ENCODE measurements around the gene EMILIN2. TPM values are rescaled to one million over a fixed set of nuclear protein-coding genes. Genes with fewer than 3 reads are reported as not detected.

EMILIN2 gene
- polyA plus RNA-seq, 1 donor (not counting 4 experiments of a cell fraction or from before 2014, with no cell fraction given): 0.07 TPM

DNA sequence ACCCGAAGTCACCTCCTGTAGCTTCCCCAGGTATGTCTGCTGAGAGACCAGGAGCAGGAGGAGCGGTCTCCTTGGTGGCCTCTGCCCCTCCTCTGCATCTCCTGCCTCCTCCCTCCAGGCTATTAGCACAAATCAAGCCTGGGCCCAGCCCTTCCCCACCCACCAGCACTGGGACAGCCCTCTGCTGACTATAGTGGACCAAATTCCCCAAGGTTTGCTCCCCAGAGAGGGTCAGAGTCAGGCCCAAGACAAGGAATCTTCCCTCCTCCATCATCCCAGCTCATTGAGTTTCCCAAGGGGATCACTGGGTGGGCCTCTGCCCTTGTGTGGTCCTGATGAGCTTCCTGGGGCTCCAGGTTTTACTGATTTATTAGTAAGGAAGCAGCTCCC is 62.1 kb downstream of the EMILIN2 start:
- H3K9ac ChIP-seq (ENCODE audit: control insufficient read depth, extremely low read depth, insufficient read depth, low read length): no peak overlapping the region
- H3K27ac ChIP-seq (ENCODE audit: control insufficient read depth, insufficient read depth, low read length): no peak overlapping the region
- no peaks in the 10 kb centered on the region for H3K4me1 ChIP-seq (ENCODE audit: control insufficient read depth, extremely low read depth, insufficient read depth, low read length)
- no peaks in the 10 kb centered on the region for H3K79me2 ChIP-seq (ENCODE audit: control insufficient read depth, insufficient read depth, low read length)
- no peak overlapping the region for H3K4me2 ChIP-seq (ENCODE audit: control insufficient read depth, extremely low read depth, insufficient read depth, low read depth, low read length)
- H3K9me1 ChIP-seq (ENCODE audit: control insufficient read depth, extremely low read depth, insufficient read depth, low read length): no peaks in the 10 kb centered on the region
- no peak for TF ChIP-seq CTCF (optimal IDR thresholded peaks at IDR 0.05 in 1 of 3, IDR thresholded peaks at IDR 0.05 in 1 of 3, conservative IDR thresholded peaks at IDR 0.05 in 1 of 3; ENCODE audit: extremely low read depth in 1 of 3, insufficient read depth in 2 of 3, low read length in 3 of 3)
- TF ChIP-seq EZH2 (IDR thresholded peaks at IDR 0.05; ENCODE audit: low read length): no peak
- H3K4me3 ChIP-seq (ENCODE audit: control insufficient read depth in 2 of 3, extremely low read depth in 1 of 3, insufficient read depth in 2 of 3, low read depth in 1 of 3, low read length in 3 of 3): no peak overlapping the region
- FAIRE-seq (no peak), DNase-seq (ENCODE audit: low read depth, low spot score) (no peak)
- peaks cover 35% of the 10 kb centered on the region for H3K27me3 ChIP-seq (ENCODE audit: control insufficient read depth, extremely low read depth, insufficient read depth, low read length)
- dilution Hi-C loops (cut with MboI; ENCODE audit: extremely low pct_ligation_motif_present, low sequenced_read_pairs): no loop called here
- no peak overlapping the region for H2AFZ ChIP-seq (ENCODE audit: control insufficient read depth, low read length)
- no peaks in the 10 kb centered on the region for H3K9me3 ChIP-seq (ENCODE audit: control insufficient read depth, low read depth, low read length)
- no peaks in the 10 kb centered on the region for H4K20me1 ChIP-seq (ENCODE audit: control insufficient read depth, extremely low read depth, insufficient read depth, low read length)
- H3K36me3 ChIP-seq (ENCODE audit: control insufficient read depth in 2 of 2, extremely low read depth in 1 of 2, insufficient read depth in 2 of 2, low read length in 2 of 2): no peaks in the 10 kb centered on the region

DNA sequence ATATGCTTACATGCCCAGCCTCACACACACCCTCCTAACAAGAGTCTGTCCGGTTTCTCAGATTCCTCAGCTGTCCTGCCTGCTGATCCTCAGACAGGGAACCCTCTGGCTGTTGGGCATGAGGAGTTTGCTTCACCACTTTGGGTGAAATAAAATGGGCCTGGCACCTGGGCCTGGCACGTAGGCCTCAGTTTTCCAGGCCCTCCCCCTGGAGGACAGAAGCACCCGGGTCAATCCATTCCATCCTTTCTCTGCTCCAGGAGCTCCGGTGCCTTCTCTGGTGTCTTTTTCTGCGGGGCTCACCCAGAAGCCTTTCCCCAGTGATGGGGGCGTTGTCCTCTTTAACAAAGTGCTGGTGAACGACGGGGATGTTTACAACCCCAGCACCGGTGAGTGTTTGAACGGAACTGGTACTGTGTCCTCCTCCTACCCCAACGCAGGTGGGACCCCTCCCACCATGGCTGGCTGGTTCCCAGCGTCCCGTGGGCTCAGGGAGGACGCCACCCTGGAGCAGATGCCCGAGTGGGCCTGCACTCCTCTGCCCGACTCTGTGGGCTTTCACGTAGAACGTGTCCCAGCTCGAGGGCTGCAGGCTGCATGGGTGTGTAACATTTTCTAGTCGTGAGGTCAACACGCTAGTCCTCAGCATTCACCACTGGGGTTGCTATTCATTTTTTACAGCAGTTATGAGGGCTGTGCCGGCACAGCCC is 62.8 kb downstream of the EMILIN2 start:
- Histone ChIP-seq H3K27me3 (ENCODE audit: control insufficient read depth, extremely low read depth, insufficient read depth, low read length) (peaks cover 29% of the 10 kb centered on the region), H3K4me1 (ENCODE audit: control insufficient read depth, extremely low read depth, insufficient read depth, low read length) (no peaks in the 10 kb centered on the region), H3K27ac (ENCODE audit: control insufficient read depth, insufficient read depth, low read length) (no peak overlapping the region), H3K79me2 (ENCODE audit: control insufficient read depth, insufficient read depth, low read length) (no peaks in the 10 kb centered on the region), H2AFZ (ENCODE audit: control insufficient read depth, low read length) (no peak overlapping the region), H3K9me3 (ENCODE audit: control insufficient read depth, low read depth, low read length) (no peaks in the 10 kb centered on the region), H3K4me3 (ENCODE audit: control insufficient read depth in 2 of 3, extremely low read depth in 1 of 3, insufficient read depth in 2 of 3, low read depth in 1 of 3, low read length in 3 of 3) (no peak overlapping the region), H3K36me3 (ENCODE audit: control insufficient read depth in 2 of 2, extremely low read depth in 1 of 2, insufficient read depth in 2 of 2, low read length in 2 of 2) (no peaks in the 10 kb centered on the region), H4K20me1 (ENCODE audit: control insufficient read depth, extremely low read depth, insufficient read depth, low read length) (no peaks in the 10 kb centered on the region), H3K9ac (ENCODE audit: control insufficient read depth, extremely low read depth, insufficient read depth, low read length) (no peak overlapping the region), H3K9me1 (ENCODE audit: control insufficient read depth, extremely low read depth, insufficient read depth, low read length) (no peaks in the 10 kb centered on the region), H3K4me2 (ENCODE audit: control insufficient read depth, extremely low read depth, insufficient read depth, low read depth, low read length) (no peak overlapping the region)
- dilution Hi-C loops (cut with MboI; ENCODE audit: extremely low pct_ligation_motif_present, low sequenced_read_pairs): no loop called here
- FAIRE-seq (no peak), DNase-seq (ENCODE audit: low read depth, low spot score) (no peak)
- TF ChIP-seq EZH2 (IDR thresholded peaks at IDR 0.05; ENCODE audit: low read length) (no peak), CTCF (optimal IDR thresholded peaks at IDR 0.05 in 1 of 3, IDR thresholded peaks at IDR 0.05 in 1 of 3, conservative IDR thresholded peaks at IDR 0.05 in 1 of 3; ENCODE audit: extremely low read depth in 1 of 3, insufficient read depth in 2 of 3, low read length in 3 of 3) (no peak)

Data from keratinocyte (primary cell).